H9 (cell line): ENCODE data around the gene ARVCF. TPM values are rescaled to one million over a fixed set of nuclear protein-coding genes. Genes with fewer than 3 reads are reported as not detected.

ENCODE experiments used
- DNase-seq: peaks from one replicate; pipeline ENCODE4 v3.0.0-alpha.2; 2017
- H2AFZ ChIP-seq: one replicate; pipeline ENCODE4 v1.6.1; 2013; ENCODE audit warnings: mild to moderate bottlenecking, low read length, control low read depth, moderate library complexity
- H2AK5ac ChIP-seq: 2 replicates; pipeline ENCODE4 v1.6.1; 2013; ENCODE audit warnings: low read length, control low read depth, mixed read lengths; ENCODE audit not compliant: insufficient read length
- H2BK120ac ChIP-seq: one replicate; pipeline ENCODE4 v1.6.1; 2013; ENCODE audit warnings: low read depth, mild to moderate bottlenecking, low read length, control low read depth, inconsistent platforms; ENCODE audit not compliant: poor library complexity, severe bottlenecking
- H2BK12ac ChIP-seq: 2 replicates; pipeline ENCODE4 v1.6.1; 2013; ENCODE audit warnings: low read length, control low read depth, mixed read lengths, low read depth; ENCODE audit not compliant: insufficient read length
- H2BK15ac ChIP-seq: 2 replicates; pipeline ENCODE4 v1.6.1; 2013; ENCODE audit warnings: low read depth, low read length, control low read depth
- H2BK20ac ChIP-seq: one replicate; pipeline ENCODE4 v1.6.1; 2013; ENCODE audit warnings: low read depth, mild to moderate bottlenecking, low read length, control low read depth, inconsistent platforms; ENCODE audit not compliant: poor library complexity, severe bottlenecking
- H2BK5ac ChIP-seq: 2 replicates; pipeline ENCODE4 v1.6.1; 2013; ENCODE audit warnings: low read length, control low read depth, mixed read lengths; ENCODE audit not compliant: insufficient read length
- H3K14ac ChIP-seq: 2 replicates; pipeline ENCODE4 v1.6.1; 2013; ENCODE audit warnings: low read length, control low read depth; ENCODE audit not compliant: insufficient read depth
- H3K18ac ChIP-seq: 2 replicates; pipeline ENCODE4 v1.6.1; 2013; ENCODE audit warnings: low read depth, mild to moderate bottlenecking, mixed read lengths, low read length, control low read depth; ENCODE audit not compliant: insufficient read length
- H3K23ac ChIP-seq: 2 replicates; pipeline ENCODE4 v1.6.1; 2013; ENCODE audit warnings: low read length, control low read depth, mixed read lengths, low read depth; ENCODE audit not compliant: insufficient read length
- H3K23me2 ChIP-seq: 2 replicates; pipeline ENCODE4 v1.6.1; 2013; ENCODE audit warnings: low read depth, mild to moderate bottlenecking, mixed read lengths, low read length, control low read depth; ENCODE audit not compliant: insufficient read length, poor library complexity, severe bottlenecking
- H3K27ac ChIP-seq: 2 replicates; pipeline ENCODE4 v1.5.1; 2013; ENCODE audit warnings: low read length, control low read depth, mixed read lengths, low read depth; ENCODE audit not compliant: insufficient read length
- H3K27me3 ChIP-seq: 2 replicates; pipeline ENCODE4 v1.6.1; 2013; ENCODE audit warnings: low read length, control low read depth, inconsistent platforms; ENCODE audit not compliant: insufficient read depth
- H3K4ac ChIP-seq: 2 replicates; pipeline ENCODE4 v1.6.1; 2013; ENCODE audit warnings: low read depth, mild to moderate bottlenecking, control low read depth, inconsistent platforms, low read length, moderate library complexity
- H3K4me1 ChIP-seq: 2 replicates; pipeline ENCODE4 v1.6.1; 2013; ENCODE audit warnings: low read length, control low read depth, inconsistent platforms; ENCODE audit not compliant: insufficient read depth
- H3K4me2 ChIP-seq: 2 replicates; pipeline ENCODE4 v1.6.1; 2013; ENCODE audit warnings: low read length, control low read depth, mixed read lengths; ENCODE audit not compliant: insufficient read length, insufficient read depth
- H3K56ac ChIP-seq: 2 replicates; pipeline ENCODE4 v1.6.1; 2013; ENCODE audit warnings: low read depth, mild to moderate bottlenecking, mixed read lengths, low read length, control low read depth; ENCODE audit not compliant: insufficient read length
- H3K79me1 ChIP-seq: 2 replicates; pipeline ENCODE4 v1.6.1; 2013; ENCODE audit warnings: low read depth, mild to moderate bottlenecking, moderate library complexity, low read length, control low read depth, inconsistent platforms; ENCODE audit not compliant: insufficient read depth, poor library complexity, severe bottlenecking
- H3K79me2 ChIP-seq: 2 replicates; pipeline ENCODE4 v1.6.1; 2013; ENCODE audit warnings: low read length, control low read depth, inconsistent platforms; ENCODE audit not compliant: insufficient read depth
- H3K9ac ChIP-seq: 2 replicates; pipeline ENCODE4 v1.6.1; 2013; ENCODE audit warnings: low read length, control low read depth, mixed read lengths; ENCODE audit not compliant: insufficient read length; ENCODE audit errors: extremely low read depth
- H3K9me3 ChIP-seq: one replicate; pipeline ENCODE4 v1.6.1; 2013; ENCODE audit warnings: low read depth, low read length, inconsistent platforms; ENCODE audit not compliant: control insufficient read depth
- H3T11ph ChIP-seq: one replicate; pipeline ENCODE4 v1.6.1; 2013; ENCODE audit warnings: mild to moderate bottlenecking, low read length, control low read depth, inconsistent platforms
- H4K20me1 ChIP-seq: one replicate; pipeline ENCODE4 v1.6.1; 2013; ENCODE audit not compliant: control insufficient read depth, insufficient read length, insufficient read depth
- H4K5ac ChIP-seq: 2 replicates; pipeline ENCODE4 v1.6.1; 2013; ENCODE audit warnings: low read depth, mild to moderate bottlenecking, mixed read lengths, low read length, control low read depth; ENCODE audit not compliant: insufficient read length
- H4K8ac ChIP-seq: replicated peaks from 2 replicates; pipeline ENCODE4 v1.6.1; 2013; ENCODE audit warnings: low read length, control low read depth, mixed read lengths, low read depth; ENCODE audit not compliant: insufficient read length
- H4K91ac ChIP-seq: 2 replicates; pipeline ENCODE4 v1.6.1; 2013; ENCODE audit warnings: low read depth, mild to moderate bottlenecking, moderate library complexity, mixed read lengths, low read length, control low read depth; ENCODE audit not compliant: insufficient read length
- H3K27ac Mint-ChIP-seq, 3 experiments: 2 replicates in 2 of 3; 3 replicates in 1 of 3; pipeline ENCODE4 v1.8.0; 2020 to 2021; ENCODE audit warnings: mixed read lengths in 3 of 3, mild to moderate bottlenecking in 1 of 3, moderate library complexity in 1 of 3
- H3K27me3 Mint-ChIP-seq: 2 replicates; pipeline ENCODE4 v1.8.0; 2021; ENCODE audit warnings: low read depth, mild to moderate bottlenecking, moderate library complexity, mixed read lengths
- H3K36me3 Mint-ChIP-seq, 3 experiments: 2 replicates in 2 of 3; 3 replicates in 1 of 3; pipeline ENCODE4 v1.8.0; 2020 to 2021; ENCODE audit warnings: low read depth in 3 of 3, mixed read lengths in 3 of 3; ENCODE audit not compliant: insufficient read depth in 1 of 3
- H3K4me1 Mint-ChIP-seq, 2 experiments: 2 replicates each; pipeline ENCODE4 v1.8.0; 2020; ENCODE audit warnings: mixed read lengths in 2 of 2
- H3K4me3 Mint-ChIP-seq, 2 experiments: 2 replicates in 1 of 2; 3 replicates in 1 of 2; pipeline ENCODE4 v1.8.0; 2020 to 2021; ENCODE audit warnings: mild to moderate bottlenecking in 2 of 2, mixed read lengths in 2 of 2, moderate library complexity in 1 of 2
- H3K9me3 Mint-ChIP-seq, 2 experiments: 2 replicates in 1 of 2; 3 replicates in 1 of 2; pipeline ENCODE4 v1.8.0; 2020; ENCODE audit warnings: mild to moderate bottlenecking in 2 of 2, mixed read lengths in 2 of 2, moderate library complexity in 1 of 2
- WGBS: extraction: QIAGEN DNeasy Blood & Tissue Kit; methylation state at CpG from one replicate; pipeline ENCODE4 v1.1.7; 2013; ENCODE audit warnings: missing lambda C conversion rate, low lambda C conversion rate, mixed read lengths; ENCODE audit not compliant: insufficient read length; ENCODE audit errors: extremely low coverage; 5-methylcytosine and 5-hydroxymethylcytosine counted together
- total RNA-seq: library from RNA; stranded (reverse); gene quantifications from 2 replicates; pipeline ENCODE4 v1.2.1, GENCODE V29; 2021
- TF ChIP-seq, protein P1 (sequence below): fragments of 200-600 bp; sonication (generic); conservative IDR thresholded peaks from 3 replicates; pipeline ENCODE4 v1.8.0; 2021; ENCODE audit warnings: antibody characterized with exemption, mild to moderate bottlenecking

ARVCF gene
- total RNA-seq, 1 experiment from 2014 or later = 40.7 TPM

DNA sequence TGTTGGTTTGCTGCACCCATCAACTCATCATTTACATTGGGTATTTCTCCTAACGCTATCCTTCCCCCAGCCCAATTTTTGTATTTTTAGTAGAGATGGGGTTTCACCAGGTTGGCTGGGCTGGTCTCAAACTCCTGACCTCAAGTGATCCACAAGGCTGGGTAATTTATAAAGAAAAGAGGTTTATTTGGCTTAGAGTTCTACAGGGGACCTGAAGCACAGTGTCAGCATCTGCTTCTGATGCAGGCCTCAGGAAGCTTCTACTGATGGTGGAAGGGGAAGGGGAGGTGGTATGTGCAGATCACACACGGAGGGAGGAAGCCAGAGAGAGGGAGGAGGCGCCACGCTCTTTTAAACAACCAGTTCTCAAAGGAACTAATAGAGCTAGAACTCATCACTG lies 30.1 kb upstream of the ARVCF start:
- Mint-ChIP-seq H3K27me3 (no peaks in the 10 kb centered on the region), H3K27ac (no peak overlapping the region; a peak in 1 of 7 replicates), H3K36me3 (peaks cover 16 to 34% (median 17%) of the 10 kb centered on the region in 3 experiments), H3K4me1 (no peaks in the 10 kb centered on the region), H3K9me3 (peaks cover 5 to 14% of the 10 kb centered on the region in 2 experiments; a peak in 3 of 5 replicates), H3K4me3 (no peak overlapping the region)
- Histone ChIP-seq H2BK20ac (no peak overlapping the region), H2AFZ (no peak overlapping the region), H3K18ac (no peak overlapping the region), H4K5ac (no peak overlapping the region), H2BK12ac (no peak overlapping the region), H2BK120ac (no peak overlapping the region), H3K4ac (no peak overlapping the region), H3K79me1 (no peaks in the 10 kb centered on the region), H3K23ac (no peak overlapping the region), H3K56ac (no peak overlapping the region), H3K14ac (no peak overlapping the region), H2BK15ac (no peak overlapping the region), H3K4me1 (no peaks in the 10 kb centered on the region), H2AK5ac (no peak overlapping the region), H3K9me3 (no peaks in the 10 kb centered on the region), H4K8ac (no peak overlapping the region), H3K27ac (no peak overlapping the region), H3K9ac (no peak overlapping the region), H3K4me2 (no peak overlapping the region), H3K27me3 (no peaks in the 10 kb centered on the region), H4K91ac (no peak overlapping the region), H4K20me1 (no peaks in the 10 kb centered on the region), H3T11ph (no peak overlapping the region), H2BK5ac (no peak overlapping the region), H3K79me2 (no peaks in the 10 kb centered on the region), H3K23me2 (no peaks in the 10 kb centered on the region)
- WGBS = no CpG with 5 or more reads among the region's 4 CpGs
- TF ChIP-seq, protein P1, sequence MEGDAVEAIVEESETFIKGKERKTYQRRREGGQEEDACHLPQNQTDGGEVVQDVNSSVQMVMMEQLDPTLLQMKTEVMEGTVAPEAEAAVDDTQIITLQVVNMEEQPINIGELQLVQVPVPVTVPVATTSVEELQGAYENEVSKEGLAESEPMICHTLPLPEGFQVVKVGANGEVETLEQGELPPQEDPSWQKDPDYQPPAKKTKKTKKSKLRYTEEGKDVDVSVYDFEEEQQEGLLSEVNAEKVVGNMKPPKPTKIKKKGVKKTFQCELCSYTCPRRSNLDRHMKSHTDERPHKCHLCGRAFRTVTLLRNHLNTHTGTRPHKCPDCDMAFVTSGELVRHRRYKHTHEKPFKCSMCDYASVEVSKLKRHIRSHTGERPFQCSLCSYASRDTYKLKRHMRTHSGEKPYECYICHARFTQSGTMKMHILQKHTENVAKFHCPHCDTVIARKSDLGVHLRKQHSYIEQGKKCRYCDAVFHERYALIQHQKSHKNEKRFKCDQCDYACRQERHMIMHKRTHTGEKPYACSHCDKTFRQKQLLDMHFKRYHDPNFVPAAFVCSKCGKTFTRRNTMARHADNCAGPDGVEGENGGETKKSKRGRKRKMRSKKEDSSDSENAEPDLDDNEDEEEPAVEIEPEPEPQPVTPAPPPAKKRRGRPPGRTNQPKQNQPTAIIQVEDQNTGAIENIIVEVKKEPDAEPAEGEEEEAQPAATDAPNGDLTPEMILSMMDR = no peak
- no peak for DNase-seq
